DOHH2 (cell line): ENCODE data around the gene NFAT5.

ENCODE experiments used
- EZH2phosphoT487 ChIP-seq: fragments of 200-600 bp; sonication (generic); IDR thresholded peaks from 2 replicates; pipeline ENCODE4 v1.6.1; 2017; ENCODE audit warnings: borderline replicate concordance, mild to moderate bottlenecking, antibody characterized with exemption, low read length, moderate library complexity, mixed read lengths
- TF ChIP-seq, protein P1 (sequence below): fragments of 200-600 bp; sonication (generic); IDR thresholded peaks from one replicate; pipeline ENCODE4 v1.5.1; 2014; ENCODE audit warnings: antibody characterized with exemption, mild to moderate bottlenecking, low read depth, low read length; ENCODE audit not compliant: poor library complexity, severe bottlenecking

DNA sequence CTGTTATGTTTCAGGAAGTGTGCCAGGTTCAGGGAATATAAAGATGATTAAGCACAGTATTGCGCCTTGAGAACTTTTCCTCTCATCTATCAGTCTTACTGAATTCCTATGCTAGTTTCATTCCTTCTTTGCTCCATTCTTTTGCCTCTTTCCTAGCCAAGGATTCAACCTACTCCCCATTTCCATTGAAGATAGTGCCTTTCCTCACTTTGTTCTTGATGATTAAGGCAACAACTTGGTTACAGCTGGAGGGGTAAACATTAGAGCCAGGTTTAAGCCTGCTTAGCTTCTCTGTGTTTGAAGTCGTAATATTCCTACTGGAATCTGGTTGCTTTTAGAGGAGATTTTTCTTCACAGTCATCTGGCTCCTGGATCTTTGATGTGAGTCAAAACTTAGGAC is 85.5 kb downstream of the NFAT5 start:
- TF ChIP-seq, protein P1, sequence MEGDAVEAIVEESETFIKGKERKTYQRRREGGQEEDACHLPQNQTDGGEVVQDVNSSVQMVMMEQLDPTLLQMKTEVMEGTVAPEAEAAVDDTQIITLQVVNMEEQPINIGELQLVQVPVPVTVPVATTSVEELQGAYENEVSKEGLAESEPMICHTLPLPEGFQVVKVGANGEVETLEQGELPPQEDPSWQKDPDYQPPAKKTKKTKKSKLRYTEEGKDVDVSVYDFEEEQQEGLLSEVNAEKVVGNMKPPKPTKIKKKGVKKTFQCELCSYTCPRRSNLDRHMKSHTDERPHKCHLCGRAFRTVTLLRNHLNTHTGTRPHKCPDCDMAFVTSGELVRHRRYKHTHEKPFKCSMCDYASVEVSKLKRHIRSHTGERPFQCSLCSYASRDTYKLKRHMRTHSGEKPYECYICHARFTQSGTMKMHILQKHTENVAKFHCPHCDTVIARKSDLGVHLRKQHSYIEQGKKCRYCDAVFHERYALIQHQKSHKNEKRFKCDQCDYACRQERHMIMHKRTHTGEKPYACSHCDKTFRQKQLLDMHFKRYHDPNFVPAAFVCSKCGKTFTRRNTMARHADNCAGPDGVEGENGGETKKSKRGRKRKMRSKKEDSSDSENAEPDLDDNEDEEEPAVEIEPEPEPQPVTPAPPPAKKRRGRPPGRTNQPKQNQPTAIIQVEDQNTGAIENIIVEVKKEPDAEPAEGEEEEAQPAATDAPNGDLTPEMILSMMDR: no peak
- no peak for TF ChIP-seq EZH2phosphoT487
